Skin of body (tissue), 2 donors: Measurements from ENCODE around the gene RTN4IP1. TPM values are rescaled to one million over a fixed set of nuclear protein-coding genes. Genes with fewer than 3 reads are reported as not detected.
"Not testable (repeated sequence)": the region's sequence is repeated elsewhere in the genome, so short reads cannot be mapped to it uniquely, and the experiment has no call there.

Experiments
- DNase-seq: peaks from one replicate; lab custom pipeline; 2025; lab: John Stamatoyannopoulos, UW
- total RNA-seq: library from RNA; depleted of rRNA; stranded (reverse); fragments of >200 nt; gene quantifications from one replicate; pipeline ENCODE4 v1.2.3, GENCODE V29; 2014

Gene RTN4IP1
- total RNA-seq, 1 donor from 2014 or later: 4.1 TPM

GRCh38 chr6:106627760-106628159 is 1.5 kb downstream of the RTN4IP1 start:
- DNase-seq: not testable (repeated sequence)

- DNase-seq: no peak
These were observed 2.8 kb downstream of the RTN4IP1 start for GRCh38 chr6:106626485-106626884.

- DNase-seq: no peak
These were observed 6.3 kb downstream of the RTN4IP1 start for GRCh38 chr6:106623039-106623438.

GRCh38 chr6:106622412-106622811 is 6.9 kb downstream of the RTN4IP1 start:
- no peak for DNase-seq

GRCh38 chr6:106620931-106621672 is 8.2 kb downstream of the RTN4IP1 start:
- no peak for DNase-seq

- no peak for DNase-seq
These were observed 10.1 kb downstream of the RTN4IP1 start for GRCh38 chr6:106619223-106619622.

GRCh38 chr6:106618324-106618723 is 11.0 kb downstream of the RTN4IP1 start:
- no peak for DNase-seq

GRCh38 chr6:106617857-106618256 is 11.4 kb downstream of the RTN4IP1 start:
- no peak for DNase-seq

- no peak for DNase-seq
These were observed 12.0 kb downstream of the RTN4IP1 start for GRCh38 chr6:106617302-106617701.

GRCh38 chr6:106614592-106615257 is 14.6 kb downstream of the RTN4IP1 start:
- no peak for DNase-seq

GRCh38 chr6:106614166-106614565 is 15.1 kb downstream of the RTN4IP1 start:
- DNase-seq: no peak

- no peak for DNase-seq
These were observed 15.7 kb downstream of the RTN4IP1 start for GRCh38 chr6:106613590-106613989.

- no peak for DNase-seq
These were observed 16.5 kb downstream of the RTN4IP1 start for GRCh38 chr6:106612671-106613416.

- no peak for DNase-seq
These were observed 18.3 kb downstream of the RTN4IP1 start for GRCh38 chr6:106611030-106611429.

- no peak for DNase-seq
These were observed 19.6 kb downstream of the RTN4IP1 start for GRCh38 chr6:106609699-106610098.

GRCh38 chr6:106608080-106608668 is 21.1 kb downstream of the RTN4IP1 start:
- no peak for DNase-seq

GRCh38 chr6:106600329-106600728 is 29.0 kb downstream of the RTN4IP1 start:
- DNase-seq: no peak

GRCh38 chr6:106599440-106599839 is 29.9 kb downstream of the RTN4IP1 start:
- DNase-seq: no peak

GRCh38 chr6:106591111-106591825 is 38.0 kb downstream of the RTN4IP1 start:
- no peak for DNase-seq

GRCh38 chr6:106588937-106589336 is 40.4 kb downstream of the RTN4IP1 start:
- DNase-seq: not testable (repeated sequence)

GRCh38 chr6:106586815-106587415 is 42.4 kb downstream of the RTN4IP1 start:
- no peak for DNase-seq
